ENCODE results near the gene MED27. TPM values are rescaled to one million over a fixed set of nuclear protein-coding genes. Genes with fewer than 3 reads are reported as not detected.
A peak's percentile ranks its signal among the peaks of the same experiment; 100 is the strongest.

MED27 gene
- total and polyA plus RNA-seq, 2 of the 8 experiments (the other 6 are each of a cell fraction or from before 2014, with no cell fraction given), result 29.9 to 56.5 TPM

GRCh38 chr9:132077881-132078698 is 1.6 kb downstream of the MED27 start:
- Histone ChIP-seq H2AK5ac (ENCODE audit: low read depth, low read length) (no peak overlapping the region), H3K27ac (ENCODE audit: low read depth, low read length) (no peak overlapping the region), H3K18ac (ENCODE audit: extremely low read depth, low read length) (no peak overlapping the region), H3K79me1 (ENCODE audit: low read depth, low read length) (peaks cover 11% of the 10 kb centered on the region), H3K23me2 (ENCODE audit: low read depth, low read length) (peaks cover 6% of the 10 kb centered on the region; the same call in 1 of the 2 replicates), H3K27me3 (replicated peaks in 1 of 4; ENCODE audit: control insufficient read depth in 3 of 4, extremely low read depth in 1 of 4, insufficient read depth in 3 of 4, low read length in 3 of 4) (no peaks in the 10 kb centered on the region), H3K4me3 (ENCODE audit: extremely low read depth in 1 of 4, insufficient read depth in 2 of 4, low read depth in 3 of 4, low read length in 4 of 4) (peak overlapping the region; percentile 69 to 91 (median 82); a peak in 5 of 8 replicates), H4K20me1 (replicated peaks in 1 of 2; ENCODE audit: control insufficient read depth in 1 of 2, insufficient read depth in 2 of 2, low read length in 2 of 2) (peaks cover 3 to 4% of the 10 kb centered on the region in 2 experiments), H2BK15ac (ENCODE audit: low read length) (no peak overlapping the region), H4K91ac (replicated peaks; ENCODE audit: insufficient read length, low read length) (no peak overlapping the region), H2BK5ac (ENCODE audit: low read depth, low read length) (no peak overlapping the region), H3K56ac (replicated peaks; ENCODE audit: insufficient read length, low read depth, low read length) (no peak overlapping the region), H2BK120ac (replicated peaks; ENCODE audit: low read depth, low read length) (no peak overlapping the region), H3K4ac (replicated peaks; ENCODE audit: insufficient read length, low read depth, low read length) (no peak overlapping the region), H3K9me3 (ENCODE audit: insufficient read depth in 2 of 2, low read depth in 1 of 2, low read length in 1 of 2) (no peaks in the 10 kb centered on the region), H3K23ac (ENCODE audit: insufficient read length) (no peak overlapping the region), H3K14ac (ENCODE audit: insufficient read length) (no peak overlapping the region), H2BK12ac (ENCODE audit: low read depth, low read length) (no peak overlapping the region), H3K4me2 (ENCODE audit: insufficient read depth in 1 of 2, low read depth in 2 of 2, low read length in 2 of 2) (peak overlapping the region; percentile 88 to 93; a peak in 3 of 4 replicates), H4K5ac (ENCODE audit: insufficient read length, low read depth, low read length) (no peak overlapping the region), H3K9ac (replicated peaks in 1 of 4; ENCODE audit: extremely low read depth in 1 of 4, low read depth in 3 of 4, low read length in 3 of 4) (peak overlapping the region in 1 of 4 experiments; percentile 10; a peak in 1 of 7 replicates), H3K36me3 (ENCODE audit: control insufficient read depth in 2 of 4, insufficient read depth in 4 of 4, low read length in 3 of 4) (peaks cover 0 to 18% (median 7%) of the 10 kb centered on the region in 4 experiments; a peak in 6 of 8 replicates), H4K8ac (ENCODE audit: extremely low read depth, insufficient read depth, low read length) (no peak overlapping the region), H3K4me1 (replicated peaks in 1 of 4; ENCODE audit: control insufficient read depth in 3 of 4, insufficient read depth in 4 of 4, low read length in 3 of 4) (peaks cover 0 to 3% (median 0%) of the 10 kb centered on the region in 4 experiments; a peak in 2 of 7 replicates), H2AFZ (ENCODE audit: low read length) (no peak overlapping the region), H2BK20ac (ENCODE audit: low read length) (no peak overlapping the region), H3K79me2 (ENCODE audit: control insufficient read depth in 1 of 2, insufficient read depth in 2 of 2, low read length in 2 of 2) (peaks cover 3 to 33% of the 10 kb centered on the region in 2 experiments; a peak in 3 of 4 replicates)
- ChIA-PET CTCF (ENCODE audit: partially characterized antibody) (interaction anchor here (0.6 to 1.2 kb wide), 3 partner anchors 13 to 240 kb away, joined by 3 read pairs; no protein-coding TSS in a partner anchor), POLR2A (ENCODE audit: partially characterized antibody) (no interaction called here)
- 83% methylated on average over 10 of the region's 10 CpGs; no CpG with 5 or more reads in 1 of the 2 experiments for WGBS, 2 experiments (ENCODE audit: extremely low coverage in 1 of 2, insufficient coverage in 1 of 2, insufficient read length in 1 of 2, insufficient replicate concordance in 2 of 2, low coverage in 1 of 2, low lambda C conversion rate in 2 of 2, missing lambda C conversion rate in 1 of 2)
- FAIRE-seq, result no peak
- no peak for DNase-seq (ENCODE audit: low read depth in 1 of 2, low spot score in 2 of 2)
- TF ChIP-seq SIN3A (conservative IDR thresholded peaks at IDR 0.05 in 1 of 2, IDR thresholded peaks at IDR 0.05 in 1 of 2; ENCODE audit: low read depth in 1 of 2, low read length in 2 of 2), result no peak
- TF ChIP-seq SP2 (IDR thresholded peaks at IDR 0.05; ENCODE audit: low read length), result no peak
- TF ChIP-seq KDM5A (IDR thresholded peaks at IDR 0.05; ENCODE audit: low read length), result no peak
- no peak for TF ChIP-seq TAF1 (IDR thresholded peaks at IDR 0.05; ENCODE audit: low read depth, low read length)
- TF ChIP-seq CHD2 (IDR thresholded peaks at IDR 0.05; ENCODE audit: low read length), result no peak
- no peak for TF ChIP-seq JUN (IDR thresholded peaks at IDR 0.05; ENCODE audit: low read depth, low read length)
- no peak for TF ChIP-seq CBX8 (IDR thresholded peaks at IDR 0.05; ENCODE audit: borderline replicate concordance, low read depth, low read length)
- no peak for TF ChIP-seq ATF3 (IDR thresholded peaks at IDR 0.05; ENCODE audit: insufficient read depth, low read depth, low read length)
- TF ChIP-seq RNF2 (IDR thresholded peaks at IDR 0.05; ENCODE audit: borderline replicate concordance, low read depth, low read length, missing control alignments, poor library complexity, severe bottlenecking), result no peak
- TF ChIP-seq JUND (IDR thresholded peaks at IDR 0.05; ENCODE audit: low read length), result no peak
